CD4-positive, alpha-beta T cell treated with Interleukin-1 beta for 1 hour (primary cell): ENCODE data around the gene FAM229A.
A peak's percentile ranks its signal among the peaks of the same experiment; 100 is the strongest.

ENCODE experiments used
- DNase-seq, 2 donors: peaks; one replicate each; pipeline ENCODE4 v3.0.0-alpha.2; 2020 to 2022

Gene FAM229A

DNA sequence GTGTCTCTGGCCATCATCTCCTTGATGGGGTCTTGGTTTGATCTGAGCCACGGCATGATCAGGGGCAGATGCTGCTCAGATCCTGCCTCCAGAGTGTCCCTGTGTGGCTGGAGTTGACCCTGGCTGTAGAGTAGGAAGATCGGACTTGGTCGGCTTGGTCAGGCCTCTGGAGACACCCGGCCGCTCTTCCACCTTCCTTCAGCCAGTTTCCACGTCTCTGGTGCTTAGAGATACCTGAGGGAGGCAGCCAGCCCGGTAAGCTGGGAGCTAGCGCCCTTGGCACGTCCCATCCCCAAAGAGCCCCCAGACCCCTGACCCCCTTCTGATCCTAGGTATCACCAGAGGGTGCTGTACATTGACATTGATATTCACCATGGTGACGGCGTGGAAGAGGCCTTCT, 35.1 kb downstream of the FAM229A start:
- no peak for DNase-seq

DNA sequence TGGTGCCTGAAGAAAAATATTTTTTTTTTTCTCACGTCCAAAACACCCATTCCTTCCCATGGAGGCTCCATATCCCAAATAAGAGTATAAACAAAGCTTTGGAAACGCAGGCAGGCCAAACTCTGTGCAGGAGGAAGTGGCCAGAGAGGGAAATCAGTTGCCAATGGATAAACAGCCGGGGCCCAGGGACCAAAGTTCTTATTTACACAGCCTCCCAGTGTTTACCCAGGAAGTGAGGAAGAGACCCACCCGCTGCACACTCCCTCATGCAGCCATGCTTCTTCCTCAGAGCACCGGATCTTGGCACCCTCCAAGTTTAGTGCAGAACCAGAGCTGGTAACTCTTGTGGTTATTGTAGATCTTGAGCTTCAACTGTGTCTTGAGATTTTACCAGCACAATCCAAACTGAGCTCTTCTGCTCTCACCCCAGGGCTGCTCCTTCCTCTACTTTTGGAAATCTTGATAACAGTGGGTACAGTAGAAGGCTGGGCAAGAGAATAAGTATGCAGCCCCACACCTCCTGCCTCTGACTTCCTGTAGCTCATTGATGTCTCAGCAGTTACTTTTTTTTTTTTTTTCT, 40.5 kb downstream of the FAM229A start:
- DNase-seq = peak; percentile 26 to 49

DNA sequence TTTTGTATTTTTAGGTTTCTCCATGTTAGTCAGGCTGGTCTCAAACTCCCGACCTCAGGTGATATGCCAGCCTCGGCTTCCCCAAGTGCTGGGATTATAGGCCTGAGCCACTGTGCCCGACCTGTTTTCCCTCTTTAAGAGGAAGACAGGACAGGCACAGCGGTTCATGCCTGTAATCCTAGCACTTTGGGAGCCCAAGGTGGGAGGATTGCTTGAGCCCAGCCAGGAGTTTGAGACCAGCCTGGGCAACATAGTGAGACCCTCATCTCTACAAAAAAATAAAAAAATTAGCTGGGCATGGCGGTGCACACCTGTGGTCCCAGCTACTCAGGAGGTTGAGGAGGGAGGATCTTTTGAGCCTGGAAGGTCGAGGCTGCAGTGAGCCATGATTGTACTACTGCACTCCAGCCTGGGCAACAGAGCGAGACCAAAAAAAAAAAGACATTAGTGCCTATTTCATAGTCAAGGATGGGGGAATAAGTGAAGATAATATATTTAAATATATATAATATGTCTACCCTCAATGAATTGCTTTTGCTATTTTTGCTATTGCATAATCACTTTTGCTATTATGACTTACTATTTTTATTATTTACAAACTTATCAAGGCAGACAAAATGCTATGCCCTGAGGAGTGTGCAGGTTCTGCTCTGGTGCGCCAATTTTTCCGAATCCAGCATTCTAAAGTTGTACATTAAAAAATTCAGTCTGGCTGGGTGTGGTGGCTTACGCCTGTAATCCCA, 44.0 kb downstream of the FAM229A start:
- DNase-seq = no peak

DNA sequence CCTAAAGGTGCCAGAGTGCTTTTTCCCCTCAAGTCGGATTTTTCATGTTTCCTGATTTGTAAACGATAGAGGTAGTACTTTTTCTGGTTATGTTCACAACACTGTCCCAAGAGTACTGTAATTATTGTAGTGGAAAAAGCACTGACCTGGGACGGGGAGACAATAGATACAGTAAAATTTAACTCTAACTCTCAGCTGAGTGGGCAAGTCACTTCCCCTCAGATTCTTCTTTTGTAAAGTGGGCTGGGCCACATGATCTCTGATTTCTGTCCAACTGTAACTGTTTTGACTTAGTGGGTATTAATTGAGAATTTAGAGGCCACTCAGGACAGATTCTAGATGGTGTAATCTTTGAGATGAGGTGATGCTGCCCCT, 45.4 kb downstream of the FAM229A start:
- DNase-seq = no peak

DNA sequence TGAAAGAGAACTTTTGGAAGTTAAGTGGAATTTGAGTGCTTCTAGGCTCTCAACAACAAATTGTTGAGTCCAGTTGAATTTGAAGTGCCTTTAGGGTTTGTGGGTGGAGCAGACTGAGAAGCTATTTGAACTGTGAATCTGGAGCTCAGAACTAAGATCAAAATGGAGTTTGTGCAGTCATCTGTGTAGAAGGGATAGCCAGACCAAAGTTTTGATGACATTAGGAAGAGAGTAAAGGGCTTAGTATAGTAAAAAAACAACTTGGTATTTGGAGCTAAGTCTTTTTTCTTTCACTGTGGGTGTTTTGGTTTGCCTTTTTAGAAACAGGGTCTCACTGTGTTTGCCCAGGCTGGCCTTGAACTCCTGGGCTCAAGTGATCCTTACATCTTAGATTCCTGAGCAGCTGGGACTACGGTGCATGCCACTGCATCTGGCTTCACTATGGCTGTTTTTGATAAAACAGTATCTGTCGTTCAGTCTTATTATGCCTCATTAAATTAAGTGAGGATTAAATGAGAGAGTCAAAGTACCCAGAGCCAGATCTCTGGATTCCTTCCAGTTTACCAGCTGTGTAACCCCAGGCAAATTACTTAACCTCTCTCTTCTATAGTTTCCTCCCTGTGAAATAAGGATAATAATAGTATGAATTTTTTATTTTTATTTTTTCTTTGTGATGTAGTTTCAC, 50.4 kb downstream of the FAM229A start:
- DNase-seq = no peak
